LNCAP (cell line): ENCODE measurements around the gene HIGD2A.

Experiments used
- TF ChIP-seq, protein P1 (sequence below): fragments of 450-650 bp; IDR thresholded peaks from 2 replicates; pipeline ENCODE4 v1.5.1; 2017; ENCODE audit warnings: mild to moderate bottlenecking

Gene HIGD2A

GRCh38 chr5:176401281-176402205 is 13.0 kb downstream of the HIGD2A start:
- TF ChIP-seq, protein P1, sequence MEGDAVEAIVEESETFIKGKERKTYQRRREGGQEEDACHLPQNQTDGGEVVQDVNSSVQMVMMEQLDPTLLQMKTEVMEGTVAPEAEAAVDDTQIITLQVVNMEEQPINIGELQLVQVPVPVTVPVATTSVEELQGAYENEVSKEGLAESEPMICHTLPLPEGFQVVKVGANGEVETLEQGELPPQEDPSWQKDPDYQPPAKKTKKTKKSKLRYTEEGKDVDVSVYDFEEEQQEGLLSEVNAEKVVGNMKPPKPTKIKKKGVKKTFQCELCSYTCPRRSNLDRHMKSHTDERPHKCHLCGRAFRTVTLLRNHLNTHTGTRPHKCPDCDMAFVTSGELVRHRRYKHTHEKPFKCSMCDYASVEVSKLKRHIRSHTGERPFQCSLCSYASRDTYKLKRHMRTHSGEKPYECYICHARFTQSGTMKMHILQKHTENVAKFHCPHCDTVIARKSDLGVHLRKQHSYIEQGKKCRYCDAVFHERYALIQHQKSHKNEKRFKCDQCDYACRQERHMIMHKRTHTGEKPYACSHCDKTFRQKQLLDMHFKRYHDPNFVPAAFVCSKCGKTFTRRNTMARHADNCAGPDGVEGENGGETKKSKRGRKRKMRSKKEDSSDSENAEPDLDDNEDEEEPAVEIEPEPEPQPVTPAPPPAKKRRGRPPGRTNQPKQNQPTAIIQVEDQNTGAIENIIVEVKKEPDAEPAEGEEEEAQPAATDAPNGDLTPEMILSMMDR, result no peak

GRCh38 chr5:176405656-176406435 is 17.3 kb downstream of the HIGD2A start:
- TF ChIP-seq, protein P1, result no peak

DNA sequence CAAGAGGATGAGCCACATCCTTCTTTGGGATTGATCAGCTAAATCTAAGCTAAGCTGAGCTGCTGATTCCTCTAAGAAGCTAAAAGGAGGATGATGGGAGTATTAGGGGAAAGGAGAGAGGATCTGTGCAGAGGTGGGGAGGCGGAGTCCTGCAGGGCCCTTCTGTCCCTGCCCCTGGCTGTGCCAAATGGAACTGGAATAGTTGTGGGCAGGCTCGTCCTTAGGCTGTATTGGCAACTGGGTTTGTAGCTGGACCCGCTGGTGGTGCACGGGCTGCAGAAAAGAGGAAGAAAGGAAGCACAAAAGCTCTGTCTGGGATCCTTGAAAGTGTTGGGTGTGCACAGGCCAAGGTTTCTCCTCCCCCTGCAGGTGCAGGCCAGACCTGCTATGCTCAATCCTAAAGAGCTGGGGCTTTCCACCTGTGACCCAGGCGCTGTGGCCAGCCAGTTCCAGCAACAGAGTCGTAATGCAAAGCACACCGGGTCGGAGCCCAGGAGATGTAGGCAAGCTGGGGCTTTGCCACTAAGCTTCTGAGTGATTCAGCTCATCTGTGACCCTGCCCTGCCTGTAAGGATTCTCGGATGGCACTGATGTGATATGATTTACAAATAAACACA is 18.0 kb downstream of the HIGD2A start:
- TF ChIP-seq, protein P1, result no peak

DNA sequence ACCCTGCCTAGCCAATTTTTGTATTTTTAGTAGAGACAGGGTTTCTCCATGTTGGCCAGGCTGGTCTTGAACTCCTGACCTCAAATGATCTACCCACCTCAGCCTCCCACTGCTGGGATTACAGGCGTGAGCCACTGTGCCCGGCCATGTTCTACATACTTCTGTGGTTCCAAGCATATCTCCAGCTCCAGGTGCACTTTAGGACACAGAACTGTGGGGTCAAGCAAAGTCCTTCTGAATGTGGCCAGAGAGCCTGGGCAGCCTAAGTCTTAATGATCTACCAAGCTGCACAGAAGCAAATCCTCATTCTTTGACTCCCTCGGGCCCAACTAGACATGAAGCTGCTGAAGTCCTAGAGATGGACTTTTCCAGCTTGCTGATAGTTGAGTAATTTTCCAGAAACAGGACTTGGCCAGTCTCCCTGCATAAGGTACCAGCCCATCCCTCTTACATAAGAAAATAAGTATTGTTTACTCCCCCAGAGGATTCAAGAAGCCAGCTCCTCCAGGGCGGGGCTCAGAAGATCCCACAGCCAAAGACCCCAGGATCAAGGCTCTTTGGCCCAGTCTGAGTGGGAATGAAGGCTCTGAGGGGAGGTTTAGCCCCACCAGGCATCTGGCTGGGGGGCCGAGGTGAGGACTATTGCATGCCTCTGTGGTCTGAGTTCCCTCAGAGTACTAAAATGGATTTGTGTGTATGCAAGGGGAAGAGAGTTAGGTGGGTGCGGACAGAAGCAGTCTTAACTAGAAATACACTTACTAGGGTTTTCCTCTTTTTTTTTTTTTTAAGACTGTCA is 19.1 kb downstream of the HIGD2A start:
- TF ChIP-seq, protein P1, result no peak

DNA sequence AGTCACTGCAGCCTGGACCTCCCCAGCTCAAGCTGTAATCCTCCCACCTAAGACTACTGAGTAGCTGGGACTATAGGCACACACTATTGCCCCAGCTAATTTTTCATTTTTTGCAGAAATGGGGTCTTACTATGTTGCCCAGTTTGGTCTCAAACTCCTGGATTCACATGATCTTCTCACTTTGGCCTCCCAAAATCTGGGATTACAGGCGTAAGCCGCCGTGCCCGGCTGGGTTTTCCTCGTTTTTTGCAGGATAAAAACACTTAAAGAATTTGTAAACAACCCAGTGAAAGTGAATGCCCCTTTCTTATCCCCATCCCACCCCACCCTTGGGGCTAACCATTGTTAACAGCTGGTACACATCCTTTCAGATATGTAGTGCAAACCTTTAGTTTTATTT is 20.0 kb downstream of the HIGD2A start:
- TF ChIP-seq, protein P1, result no peak

DNA sequence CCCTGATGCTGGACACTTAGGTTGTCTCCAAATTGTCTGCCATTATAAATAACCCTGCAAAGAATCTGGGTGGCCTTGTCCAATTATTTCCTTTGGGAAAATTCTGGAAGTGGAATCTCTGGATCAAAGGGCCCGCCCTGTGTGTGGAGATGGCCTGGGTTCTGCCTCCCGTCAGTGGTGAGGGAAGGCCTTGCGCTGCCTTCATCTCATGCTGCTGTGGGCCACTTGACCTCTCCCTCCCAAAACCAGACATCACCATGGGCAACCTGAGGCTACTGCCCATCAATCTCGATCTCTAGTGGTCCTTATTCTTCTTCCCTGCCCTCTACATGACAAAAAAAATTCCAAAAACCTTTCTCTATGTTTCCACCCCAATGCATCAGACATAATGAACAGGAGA is 21.2 kb downstream of the HIGD2A start:
- TF ChIP-seq, protein P1, result no peak
